Epithelial cell of proximal tubule (primary cell): Measurements from ENCODE around the gene SETD1B. TPM values are rescaled to one million over a fixed set of nuclear protein-coding genes. Genes with fewer than 3 reads are reported as not detected.
A peak's percentile ranks its signal among the peaks of the same experiment; 100 is the strongest.

ENCODE experiments used
- DNase-seq: peaks from one replicate; pipeline ENCODE4 v3.0.0-alpha.2; 2011; ENCODE audit warnings: low read depth
- H3K4me3 ChIP-seq: 2 replicates; pipeline ENCODE4 v1.5.1; 2011; ENCODE audit warnings: low read depth, mild to moderate bottlenecking, low read length
- CTCF ChIP-seq: conservative IDR thresholded peaks from 2 replicates; pipeline ENCODE4 v1.5.1; 2012; ENCODE audit warnings: low read depth, mild to moderate bottlenecking, low read length
- total RNA-seq: library from RNA; depleted of rRNA; stranded (reverse); fragments of >200 nt; gene quantifications from 2 replicates; pipeline ENCODE4 v1.2.3, GENCODE V29; 2015

SETD1B gene
- total RNA-seq, 1 donor from 2014 or later = 5.2 TPM

DNA sequence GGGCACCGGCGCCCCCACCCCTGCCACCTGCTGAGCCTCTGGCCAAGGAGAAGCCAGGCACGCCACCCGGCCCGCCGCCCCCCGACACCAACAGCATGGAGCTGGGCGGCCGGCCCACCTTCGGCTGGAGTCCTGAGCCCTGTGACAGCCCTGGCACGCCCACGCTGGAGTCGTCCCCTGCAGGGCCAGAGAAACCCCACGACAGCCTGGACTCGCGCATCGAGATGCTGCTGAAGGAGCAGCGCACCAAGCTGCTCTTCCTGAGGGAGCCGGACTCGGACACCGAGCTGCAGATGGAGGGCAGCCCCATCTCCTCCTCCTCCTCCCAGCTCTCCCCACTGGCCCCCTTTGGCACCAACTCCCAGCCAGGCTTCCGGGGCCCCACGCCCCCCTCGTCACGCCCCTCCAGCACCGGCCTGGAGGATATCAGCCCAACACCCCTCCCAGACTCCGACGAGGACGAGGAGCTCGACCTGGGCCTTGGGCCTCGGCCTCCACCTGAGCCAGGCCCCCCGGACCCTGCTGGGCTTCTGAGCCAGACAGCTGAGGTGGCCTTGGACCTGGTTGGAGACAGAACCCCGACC is 6.5 kb downstream of the SETD1B start:
- no peak for DNase-seq
- no peak overlapping the region for H3K4me3 ChIP-seq
- no peak for TF ChIP-seq CTCF

DNA sequence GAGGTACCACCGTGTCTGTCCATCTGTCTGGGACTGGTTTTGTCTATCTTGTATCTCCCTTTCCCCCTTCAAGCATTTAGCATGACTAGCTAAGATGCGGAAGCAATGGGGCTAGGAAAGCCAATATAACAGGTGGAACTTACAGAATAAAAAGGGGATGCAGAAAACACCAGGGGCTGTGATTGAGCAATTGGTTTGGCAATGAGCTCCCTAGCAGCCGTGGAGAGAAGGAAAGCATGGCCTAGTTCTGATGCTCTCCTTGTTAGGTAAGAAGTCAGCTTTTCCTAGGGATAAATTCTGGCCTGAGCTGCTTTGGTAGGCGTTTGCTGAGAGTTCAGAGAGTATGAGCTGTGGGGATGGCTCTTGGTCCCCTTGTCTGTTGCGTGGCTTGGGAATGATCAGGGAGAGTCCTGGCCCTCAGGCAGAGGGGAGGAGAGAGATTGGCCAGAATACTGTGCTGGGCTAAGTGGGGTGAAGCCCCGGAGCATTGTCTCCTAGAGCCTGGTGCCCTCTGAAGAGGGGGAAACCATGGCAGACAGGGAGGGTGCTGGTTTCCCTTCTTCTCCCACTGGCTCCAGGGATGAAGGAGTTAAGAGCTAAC is 7.1 kb downstream of the SETD1B start:
- no peak for DNase-seq
- H3K4me3 ChIP-seq = peak overlapping the region; percentile 65
- no peak for TF ChIP-seq CTCF

GRCh38 chr12:121811434-121812319 is 7.9 kb downstream of the SETD1B start:
- peak overlapping the region; percentile 65 for H3K4me3 ChIP-seq
- DNase-seq = no peak
- TF ChIP-seq CTCF = peak; percentile 81

DNA sequence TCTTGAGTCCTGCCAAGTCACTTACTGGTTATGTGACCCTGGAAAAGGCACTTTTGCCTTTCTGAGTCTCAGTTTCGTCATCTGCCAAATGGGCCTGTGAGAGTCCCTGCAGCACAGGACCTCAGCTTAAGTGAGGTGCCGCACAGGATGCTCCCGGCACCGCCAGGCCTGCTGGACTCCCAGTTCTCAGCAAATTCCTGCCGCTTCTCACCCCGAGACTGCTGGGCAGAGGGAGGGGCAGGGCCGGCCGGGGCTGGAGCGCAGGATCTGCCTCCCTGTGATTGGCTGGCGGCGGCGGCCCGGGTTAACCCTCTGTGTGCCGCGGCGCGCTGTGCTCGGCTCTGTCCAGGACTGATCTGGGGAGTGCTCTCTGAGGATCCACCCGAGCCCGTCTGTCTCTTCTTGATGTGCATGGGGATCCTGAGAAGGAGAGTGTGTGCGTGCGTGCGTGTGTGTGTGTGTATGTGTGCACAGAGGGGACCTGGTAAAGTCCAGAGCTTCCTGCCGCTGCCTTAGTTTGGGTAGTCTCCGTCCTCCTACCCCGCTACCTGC is 8.6 kb downstream of the SETD1B start:
- peak overlapping the region; percentile 65 for H3K4me3 ChIP-seq
- DNase-seq = no peak
- TF ChIP-seq CTCF = no peak

DNA sequence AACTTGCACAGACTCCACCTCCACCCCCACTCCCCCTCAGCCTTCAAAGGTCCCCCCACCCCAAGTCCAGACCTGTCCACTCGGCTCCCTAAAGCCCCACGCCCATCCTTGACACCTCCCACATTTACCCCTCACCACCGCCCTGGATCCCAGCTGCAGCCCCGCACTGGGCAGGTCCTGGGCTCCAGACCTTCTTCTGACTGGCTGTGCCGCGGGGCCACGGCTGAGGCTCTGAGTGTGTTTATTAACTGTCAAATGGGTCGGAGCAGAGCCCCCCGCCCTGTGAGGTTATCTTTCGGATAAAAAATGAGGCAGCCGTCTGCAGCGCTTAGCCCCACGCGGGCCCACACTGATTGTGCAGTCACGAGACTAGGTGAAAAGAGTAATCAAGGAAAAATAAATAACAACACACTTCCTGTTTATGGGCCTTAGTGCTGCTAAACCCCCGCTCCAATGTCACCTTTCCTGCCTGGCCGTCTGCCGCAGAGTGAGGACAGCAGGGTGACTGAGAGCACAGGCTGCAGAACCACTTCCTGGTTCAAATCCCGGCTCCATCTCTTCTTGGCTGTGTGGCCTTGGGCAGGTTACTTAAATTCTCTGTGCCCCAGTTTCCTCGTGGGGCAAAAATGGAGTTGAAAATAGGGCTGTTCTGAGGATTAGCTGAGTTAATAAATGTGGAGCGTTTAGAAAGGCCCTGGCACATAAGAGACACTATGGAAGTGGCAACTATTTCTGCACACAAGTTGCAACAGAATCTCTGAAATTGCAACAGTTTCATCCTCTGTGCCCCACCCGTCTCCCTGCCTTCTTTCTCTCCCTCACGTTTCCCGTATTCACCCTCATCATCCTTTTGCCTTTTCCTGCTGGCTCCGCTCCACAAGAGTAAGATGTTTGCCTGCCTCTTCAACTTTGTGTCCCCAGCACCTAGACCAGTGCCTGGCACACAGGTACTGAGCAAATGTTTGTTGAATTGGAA is 9.4 kb downstream of the SETD1B start:
- H3K4me3 ChIP-seq = peak overlapping the region; percentile 65
- no peak for TF ChIP-seq CTCF

DNA sequence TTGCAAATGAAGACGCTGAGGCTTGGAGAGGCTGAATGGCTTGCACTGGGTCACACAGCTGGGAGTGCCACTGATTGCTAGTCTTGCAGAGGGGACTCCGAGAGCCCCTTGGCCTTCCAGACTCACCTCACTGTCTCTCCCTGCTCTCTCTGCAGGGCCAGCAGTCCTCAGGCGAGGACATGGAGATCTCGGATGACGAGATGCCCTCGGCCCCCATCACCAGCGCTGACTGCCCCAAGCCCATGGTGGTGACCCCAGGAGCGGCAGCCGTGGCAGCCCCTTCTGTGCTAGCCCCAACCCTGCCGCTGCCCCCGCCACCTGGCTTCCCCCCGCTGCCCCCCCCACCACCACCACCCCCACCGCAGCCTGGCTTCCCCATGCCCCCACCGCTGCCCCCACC is 10.1 kb downstream of the SETD1B start:
- no peak for TF ChIP-seq CTCF
- no peak for DNase-seq
- H3K4me3 ChIP-seq = no peak overlapping the region

More for the DNA sequence above, 9.4 kb downstream of the SETD1B start:
- DNase-seq = no peak
